ENCODE results near the gene PMEL. TPM values are rescaled to one million over a fixed set of nuclear protein-coding genes. Genes with fewer than 3 reads are reported as not detected.

PMEL gene
- total and polyA plus RNA-seq, 2 of the 4 experiments (the other 2 are of a cell fraction), result 1.4 to 5.8 TPM

DNA sequence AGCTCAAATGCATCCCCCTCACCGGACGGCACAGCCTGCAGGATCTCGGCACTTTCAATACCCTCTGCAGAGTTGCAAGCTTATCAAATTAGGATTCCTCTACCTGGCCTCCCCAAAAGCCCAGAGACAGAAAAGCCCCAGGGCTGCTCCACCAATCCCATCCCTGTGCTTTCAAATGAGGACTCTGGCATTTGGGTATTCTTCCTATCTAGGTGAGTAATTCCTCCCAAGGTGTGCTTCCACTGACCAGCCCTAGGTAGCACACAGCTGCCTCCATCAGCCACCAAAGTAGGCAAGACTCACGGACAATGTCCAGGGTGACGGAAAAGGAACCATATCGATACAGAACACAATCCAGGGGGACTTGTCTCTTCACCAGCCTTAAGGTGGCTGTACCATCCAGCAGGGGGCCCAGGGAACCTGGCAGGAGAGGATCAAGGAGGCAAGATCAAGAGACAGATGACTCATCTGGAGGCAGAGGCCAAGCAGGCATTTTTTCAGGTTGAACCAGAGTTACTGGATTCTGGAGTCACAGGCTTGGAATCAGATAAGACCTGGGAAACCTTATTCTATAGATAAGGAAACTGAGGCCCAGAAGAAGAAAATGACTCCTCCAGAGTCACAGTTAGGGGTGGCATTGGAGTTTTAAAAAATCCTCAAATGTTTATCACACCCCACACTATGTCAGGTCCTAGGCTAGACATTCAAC lies 9.9 kb downstream of the PMEL start (continued):
- TF ChIP-seq CEBPB (IDR thresholded peaks at IDR 0.05; ENCODE audit: low read depth, low read length), result no peak

DNA sequence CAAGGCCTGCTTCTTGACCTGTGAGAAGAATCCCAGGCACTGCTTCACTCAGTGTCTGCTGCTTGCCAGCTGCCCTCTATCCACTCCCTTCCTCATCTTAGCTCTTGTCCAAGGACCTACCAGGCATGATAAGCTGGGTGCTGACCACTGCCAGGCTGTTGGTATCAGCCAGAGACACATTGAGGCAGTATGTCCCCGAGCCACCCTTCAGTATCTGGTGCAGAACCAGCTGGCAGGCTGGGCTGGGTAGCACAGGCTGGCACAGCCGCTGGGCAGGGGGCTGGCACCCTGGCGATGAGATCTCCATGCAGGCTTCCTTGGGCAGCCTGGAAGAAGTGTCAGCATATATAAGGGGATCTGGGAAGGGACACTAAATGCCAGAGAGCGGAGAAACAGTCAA lies 10.5 kb downstream of the PMEL start:
- Histone ChIP-seq H3K14ac (replicated peaks; ENCODE audit: low read depth, low read length) (no peak overlapping the region), H3K27ac (ENCODE audit: insufficient read depth, low read length) (no peak overlapping the region), H4K5ac (ENCODE audit: low read depth, low read length) (no peak overlapping the region), H3K9ac (ENCODE audit: low read depth, low read length) (no peak overlapping the region), H4K8ac (ENCODE audit: low read depth in 2 of 2, low read length in 2 of 2) (no peak overlapping the region), H3K4me2 (ENCODE audit: low read depth, low read length) (no peak overlapping the region), H2AFZ (replicated peaks; ENCODE audit: low read length, poor library complexity) (no peak overlapping the region), H3K4me1 (ENCODE audit: control insufficient read depth, insufficient read depth, low read length) (peaks cover 8% of the 10 kb centered on the region; the same call in 1 of the 2 replicates), H4K20me1 (ENCODE audit: insufficient read depth, low read length) (peaks cover 5% of the 10 kb centered on the region; the same call in 1 of the 2 replicates), H3K36me3 (ENCODE audit: control insufficient read depth, insufficient read depth, low read length) (peaks cover 30% of the 10 kb centered on the region), H2BK5ac (ENCODE audit: low read depth, low read length, poor library complexity, severe bottlenecking) (no peak overlapping the region), H2AK5ac (ENCODE audit: low read depth, low read length) (no peak overlapping the region; the same call in 1 of the 2 replicates), H4K91ac (ENCODE audit: insufficient read depth, low read depth, low read length) (no peak overlapping the region), H3K18ac (ENCODE audit: low read depth, low read length) (no peak overlapping the region), H3K9me3 (ENCODE audit: control insufficient read depth, insufficient read depth, low read length) (no peaks in the 10 kb centered on the region), H3K23ac (ENCODE audit: low read depth, low read length) (no peak overlapping the region), H2BK15ac (ENCODE audit: low read depth, low read length) (no peak overlapping the region), H3K27me3 (ENCODE audit: control insufficient read depth, insufficient read depth, low read length) (no peaks in the 10 kb centered on the region), H3K9me1 (ENCODE audit: insufficient read depth, low read length) (peaks cover 8% of the 10 kb centered on the region), H2AK9ac (replicated peaks; ENCODE audit: low read depth, low read length, poor library complexity) (no peak overlapping the region), H2BK20ac (ENCODE audit: low read depth, low read length) (no peak overlapping the region), H2BK120ac (ENCODE audit: low read depth, low read length) (no peak overlapping the region), H3K4me3 (ENCODE audit: insufficient read depth, low read depth, low read length) (no peak overlapping the region), H3K56ac (ENCODE audit: extremely low read depth, insufficient read depth, low read length) (no peak overlapping the region), H3K4ac (ENCODE audit: low read depth, low read length) (no peak overlapping the region), H3K79me1 (ENCODE audit: low read depth in 1 of 2, low read length in 2 of 2) (peaks cover 0 to 13% of the 10 kb centered on the region in 2 experiments; a peak in 1 of 4 replicates)
- no TSS peak for BruUV-seq (replicated peaks)
- ChIA-PET CTCF (interaction anchor here (0.6 kb wide), 2 partner anchors 27 to 147 kb away, joined by 3 read pairs; no protein-coding TSS in a partner anchor), POLR2A (ENCODE audit: unreplicated experiment) (interaction anchor here (0.5 to 0.6 kb wide), 2 partner anchors 109 to 187 kb away, joined by 3 to 4 read pairs; no protein-coding TSS in a partner anchor)
- DNase-seq (no peak), ATAC-seq (ENCODE audit: low read depth) (peak; percentile 7; the same call in 1 of the 2 replicates)
- in situ Hi-C loops (cut with MboI; ENCODE audit: low sequenced_read_pairs) (no loop called here), dilution Hi-C loops (cut with HindIII; ENCODE audit: low sequenced_read_pairs, unreplicated experiment) (no loop called here), intact Hi-C loops (cut with micrococcal nuclease) (no loop called here)
- no CpG with 5 or more reads among the region's 4 CpGs for WGBS, 2 experiments (ENCODE audit: extremely low coverage in 2 of 2, insufficient read length in 1 of 2)
- TF ChIP-seq NFE2L2 (IDR thresholded peaks at IDR 0.05; ENCODE audit: low read depth, low read length) (no peak), POLR2A (IDR thresholded peaks at IDR 0.05; ENCODE audit: low read depth, low read length) (no peak), RAD21 (IDR thresholded peaks at IDR 0.05; ENCODE audit: low read length) (no peak), SMC3 (IDR thresholded peaks at IDR 0.05; ENCODE audit: low read depth, low read length) (no peak), BHLHE40 (IDR thresholded peaks at IDR 0.05; ENCODE audit: low read depth, low read length) (no peak), MAZ (IDR thresholded peaks at IDR 0.05; ENCODE audit: borderline replicate concordance, low read depth, low read length) (no peak), MXI1 (IDR thresholded peaks at IDR 0.05; ENCODE audit: borderline replicate concordance, low read depth, low read length) (no peak), MAFK (IDR thresholded peaks at IDR 0.05; ENCODE audit: low read depth, low read length) (no peak), CHD1 (IDR thresholded peaks at IDR 0.05; ENCODE audit: low read depth, low read length) (no peak), RCOR1 (IDR thresholded peaks at IDR 0.05; ENCODE audit: insufficient replicate concordance, low read length) (no peak), RFX5 (IDR thresholded peaks at IDR 0.05; ENCODE audit: low read depth, low read length) (no peak), FOS (IDR thresholded peaks at IDR 0.05; ENCODE audit: low read depth, low read length) (no peak)
- TF ChIP-seq, protein P1, sequence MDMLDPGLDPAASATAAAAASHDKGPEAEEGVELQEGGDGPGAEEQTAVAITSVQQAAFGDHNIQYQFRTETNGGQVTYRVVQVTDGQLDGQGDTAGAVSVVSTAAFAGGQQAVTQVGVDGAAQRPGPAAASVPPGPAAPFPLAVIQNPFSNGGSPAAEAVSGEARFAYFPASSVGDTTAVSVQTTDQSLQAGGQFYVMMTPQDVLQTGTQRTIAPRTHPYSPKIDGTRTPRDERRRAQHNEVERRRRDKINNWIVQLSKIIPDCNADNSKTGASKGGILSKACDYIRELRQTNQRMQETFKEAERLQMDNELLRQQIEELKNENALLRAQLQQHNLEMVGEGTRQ (IDR thresholded peaks at IDR 0.05; ENCODE audit: low read depth, low read length), result no peak
- TF ChIP-seq, protein P2, sequence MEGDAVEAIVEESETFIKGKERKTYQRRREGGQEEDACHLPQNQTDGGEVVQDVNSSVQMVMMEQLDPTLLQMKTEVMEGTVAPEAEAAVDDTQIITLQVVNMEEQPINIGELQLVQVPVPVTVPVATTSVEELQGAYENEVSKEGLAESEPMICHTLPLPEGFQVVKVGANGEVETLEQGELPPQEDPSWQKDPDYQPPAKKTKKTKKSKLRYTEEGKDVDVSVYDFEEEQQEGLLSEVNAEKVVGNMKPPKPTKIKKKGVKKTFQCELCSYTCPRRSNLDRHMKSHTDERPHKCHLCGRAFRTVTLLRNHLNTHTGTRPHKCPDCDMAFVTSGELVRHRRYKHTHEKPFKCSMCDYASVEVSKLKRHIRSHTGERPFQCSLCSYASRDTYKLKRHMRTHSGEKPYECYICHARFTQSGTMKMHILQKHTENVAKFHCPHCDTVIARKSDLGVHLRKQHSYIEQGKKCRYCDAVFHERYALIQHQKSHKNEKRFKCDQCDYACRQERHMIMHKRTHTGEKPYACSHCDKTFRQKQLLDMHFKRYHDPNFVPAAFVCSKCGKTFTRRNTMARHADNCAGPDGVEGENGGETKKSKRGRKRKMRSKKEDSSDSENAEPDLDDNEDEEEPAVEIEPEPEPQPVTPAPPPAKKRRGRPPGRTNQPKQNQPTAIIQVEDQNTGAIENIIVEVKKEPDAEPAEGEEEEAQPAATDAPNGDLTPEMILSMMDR (conservative IDR thresholded peaks at IDR 0.05; ENCODE audit: low read depth, low read length), result no peak

Data from IMR-90 (cell line).